IgD-negative memory B cell (primary cell): Measurements from ENCODE around the gene STRBP. TPM values are rescaled to one million over a fixed set of nuclear protein-coding genes. Genes with fewer than 3 reads are reported as not detected.
"Not testable (repeated sequence)": the region's sequence is repeated elsewhere in the genome, so short reads cannot be mapped to it uniquely, and the experiment has no call there.

Source experiments
- H3K27ac Mint-ChIP-seq, 3 donors: one replicate each; pipeline ENCODE4 v1.8.0; 2020 to 2022; ENCODE audit warnings: mild to moderate bottlenecking in 3 of 3, mixed read lengths in 3 of 3, moderate library complexity in 1 of 3
- H3K27me3 Mint-ChIP-seq: one replicate; pipeline ENCODE4 v1.8.0; 2021; ENCODE audit warnings: mixed read lengths
- H3K36me3 Mint-ChIP-seq: one replicate; pipeline ENCODE4 v1.8.0; 2020; ENCODE audit warnings: mild to moderate bottlenecking, mixed read lengths
- H3K4me1 Mint-ChIP-seq, 3 donors: one replicate each; pipeline ENCODE4 v1.8.0; 2020 to 2022; ENCODE audit warnings: mixed read lengths in 3 of 3, mild to moderate bottlenecking in 1 of 3
- H3K4me3 Mint-ChIP-seq, 4 donors: one replicate each; pipeline ENCODE4 v1.8.0; 2020 to 2022; ENCODE audit warnings: mild to moderate bottlenecking in 4 of 4, mixed read lengths in 4 of 4, moderate library complexity in 3 of 4
- H3K9me3 Mint-ChIP-seq, 3 donors: one replicate each; pipeline ENCODE4 v1.8.0; 2020 to 2021; ENCODE audit warnings: mixed read lengths in 3 of 3, mild to moderate bottlenecking in 1 of 3
- polyA plus RNA-seq: library from polyadenylated mRNA; unstranded; fragments of 300-500 nt; fragmentation: Illumina TruSeq; gene quantifications from one replicate; pipeline ENCODE4 v1.2.3, GENCODE V29; 2021

STRBP gene
- polyA plus RNA-seq, 1 donor from 2014 or later, result 78.0 TPM

DNA sequence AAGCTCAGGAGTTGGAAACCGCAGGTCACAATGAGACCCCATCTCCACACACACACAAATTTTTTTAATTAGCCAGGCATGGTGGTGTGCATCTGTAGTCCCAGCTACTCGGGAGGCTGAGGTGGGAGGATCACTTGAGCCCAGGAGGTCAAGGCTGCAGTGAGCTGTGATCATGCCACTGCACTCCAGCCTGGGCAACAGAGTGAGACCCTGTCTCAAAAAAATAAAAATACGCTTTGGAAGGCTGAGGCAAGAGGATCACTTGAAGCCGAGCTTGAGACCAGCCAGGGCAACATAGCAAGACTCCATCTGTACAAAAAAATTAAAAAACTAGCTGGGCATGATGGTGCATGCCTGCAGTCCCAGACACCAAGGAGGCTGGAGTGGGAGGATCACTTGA, 19.2 kb downstream of the STRBP start:
- H3K27me3 Mint-ChIP-seq, H3K36me3 Mint-ChIP-seq, H3K9me3 Mint-ChIP-seq, H3K27ac Mint-ChIP-seq, H3K4me3 Mint-ChIP-seq: not testable (repeated sequence)
- H3K4me1 Mint-ChIP-seq, result peaks cover 48 to 53% (median 49%) of the 10 kb centered on the region in 3 donors

GRCh38 chr9:123248630-123249029, 19.8 kb downstream of the STRBP start:
- peaks cover 6% of the 10 kb centered on the region for H3K36me3 Mint-ChIP-seq
- peaks cover 48 to 54% (median 52%) of the 10 kb centered on the region in 3 donors for H3K4me1 Mint-ChIP-seq
- no peak overlapping the region for H3K4me3 Mint-ChIP-seq

GRCh38 chr9:123246534-123246933, 21.9 kb downstream of the STRBP start:
- Mint-ChIP-seq H3K27me3 (no peaks in the 10 kb centered on the region), H3K27ac (no peak overlapping the region), H3K36me3 (peaks cover 11% of the 10 kb centered on the region), H3K4me1 (peaks cover 41 to 45% (median 44%) of the 10 kb centered on the region in 3 donors), H3K9me3 (no peaks in the 10 kb centered on the region), H3K4me3 (no peak overlapping the region)

More at GRCh38 chr9:123248630-123249029, 19.8 kb downstream of the STRBP start:
- Mint-ChIP-seq H3K9me3 (no peaks in the 10 kb centered on the region), H3K27me3 (no peaks in the 10 kb centered on the region), H3K27ac (no peak overlapping the region)

GRCh38 chr9:123239726-123240125, 28.7 kb downstream of the STRBP start:
- Mint-ChIP-seq H3K4me1 (peaks cover 60 to 72% (median 66%) of the 10 kb centered on the region in 3 donors), H3K27ac (peak overlapping the region in 1 of 3 donors; percentile 47), H3K27me3 (no peaks in the 10 kb centered on the region), H3K36me3 (peaks cover 8% of the 10 kb centered on the region), H3K9me3 (no peaks in the 10 kb centered on the region), H3K4me3 (peak overlapping the region in 1 of 4 donors; percentile 15)

- Mint-ChIP-seq H3K27me3 (no peaks in the 10 kb centered on the region), H3K4me1 (peaks cover 58 to 68% (median 60%) of the 10 kb centered on the region in 3 donors), H3K9me3 (no peaks in the 10 kb centered on the region), H3K36me3 (peaks cover 8% of the 10 kb centered on the region), H3K4me3 (peak overlapping the region in 3 of 4 donors; percentile 47 to 66 (median 60)), H3K27ac (peak overlapping the region in 2 of 3 donors; percentile 61 to 70)
Measured at GRCh38 chr9:123238365-123238764, 30.0 kb downstream of the STRBP start.

GRCh38 chr9:123237220-123237619, 31.2 kb downstream of the STRBP start:
- peaks cover 62 to 74% (median 65%) of the 10 kb centered on the region in 3 donors for H3K4me1 Mint-ChIP-seq
- no peaks in the 10 kb centered on the region for H3K9me3 Mint-ChIP-seq
- H3K27ac Mint-ChIP-seq, result peak overlapping the region in 2 of 3 donors; percentile 61 to 70
- H3K4me3 Mint-ChIP-seq, result peak overlapping the region in 3 of 4 donors; percentile 20 to 52 (median 47)
- no peaks in the 10 kb centered on the region for H3K27me3 Mint-ChIP-seq
- H3K36me3 Mint-ChIP-seq, result peaks cover 8% of the 10 kb centered on the region

- no peaks in the 10 kb centered on the region for H3K27me3 Mint-ChIP-seq
- H3K36me3 Mint-ChIP-seq, result peaks cover 2% of the 10 kb centered on the region
- no peaks in the 10 kb centered on the region for H3K9me3 Mint-ChIP-seq
- H3K4me3 Mint-ChIP-seq, result peak overlapping the region; percentile 58 to 93 (median 71)
- H3K4me1 Mint-ChIP-seq, result peaks cover 65 to 74% (median 71%) of the 10 kb centered on the region in 3 donors
- H3K27ac Mint-ChIP-seq, result peak overlapping the region; percentile 91 to 92 (median 91)
Measured at GRCh38 chr9:123235448-123235847, 32.9 kb downstream of the STRBP start.

GRCh38 chr9:123234853-123235252, 33.5 kb downstream of the STRBP start:
- Mint-ChIP-seq H3K27me3 (no peaks in the 10 kb centered on the region), H3K36me3 (peaks cover 2% of the 10 kb centered on the region), H3K4me1 (peaks cover 59 to 68% (median 67%) of the 10 kb centered on the region in 3 donors), H3K4me3 (peak overlapping the region; percentile 58 to 93 (median 71)), H3K9me3 (no peaks in the 10 kb centered on the region), H3K27ac (peak overlapping the region; percentile 91 to 92 (median 91))

DNA sequence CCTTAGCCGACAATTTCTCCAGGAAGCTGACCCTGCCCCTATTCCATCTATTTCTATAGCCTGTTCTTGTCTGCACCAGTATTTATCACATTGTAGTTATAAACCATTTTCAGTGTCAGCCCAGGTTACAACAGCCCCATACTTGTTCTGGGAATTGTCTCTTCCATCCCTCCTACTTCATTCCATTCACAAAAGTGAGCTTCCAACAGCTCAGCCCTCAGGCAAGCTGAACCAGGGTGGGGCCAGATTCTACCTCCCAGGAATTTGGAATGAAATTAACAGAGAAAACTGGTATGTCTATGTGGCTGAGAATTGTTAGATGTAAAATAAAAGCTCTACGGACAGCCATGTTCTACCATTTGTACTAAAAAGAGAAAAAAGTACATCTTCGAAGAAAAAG, 36.1 kb downstream of the STRBP start:
- peak overlapping the region; percentile 41 to 91 (median 74) for H3K27ac Mint-ChIP-seq
- H3K4me3 Mint-ChIP-seq, result peak overlapping the region in 1 of 4 donors; percentile 39
- H3K4me1 Mint-ChIP-seq, result peaks cover 39 to 49% (median 47%) of the 10 kb centered on the region in 3 donors
- no peaks in the 10 kb centered on the region for H3K9me3 Mint-ChIP-seq
- peaks cover 2% of the 10 kb centered on the region for H3K36me3 Mint-ChIP-seq
- no peaks in the 10 kb centered on the region for H3K27me3 Mint-ChIP-seq

DNA sequence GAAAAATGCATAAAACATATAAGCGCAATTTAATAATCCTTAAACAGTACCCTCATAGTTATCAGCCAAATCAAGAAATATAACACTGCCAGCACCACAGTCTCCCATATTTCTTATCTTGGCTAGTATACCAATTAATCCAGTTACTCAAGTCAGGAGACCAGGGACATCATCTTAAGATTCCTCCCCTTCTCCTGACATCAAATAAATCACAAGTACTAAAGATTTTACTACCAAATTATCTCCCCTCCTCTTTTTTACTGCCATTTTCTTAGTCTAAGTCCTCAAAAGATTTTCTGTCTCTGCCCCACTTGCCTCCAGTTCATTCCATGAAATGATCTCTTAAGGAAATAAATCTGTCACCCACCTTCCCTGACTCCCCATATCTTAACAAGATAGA, 37.0 kb downstream of the STRBP start:
- H3K36me3 Mint-ChIP-seq, result peaks cover 2% of the 10 kb centered on the region
- peak overlapping the region in 1 of 4 donors; percentile 8 for H3K4me3 Mint-ChIP-seq
- no peaks in the 10 kb centered on the region for H3K27me3 Mint-ChIP-seq
- peak overlapping the region in 2 of 3 donors; percentile 12 to 35 for H3K27ac Mint-ChIP-seq
- H3K4me1 Mint-ChIP-seq, result peaks cover 40 to 47% (median 46%) of the 10 kb centered on the region in 3 donors
- no peaks in the 10 kb centered on the region for H3K9me3 Mint-ChIP-seq

GRCh38 chr9:123228967-123229366, 39.4 kb downstream of the STRBP start:
- H3K36me3 Mint-ChIP-seq, result peaks cover 2% of the 10 kb centered on the region
- H3K4me3 Mint-ChIP-seq, result no peak overlapping the region
- peaks cover 41 to 56% (median 50%) of the 10 kb centered on the region in 3 donors for H3K4me1 Mint-ChIP-seq

DNA sequence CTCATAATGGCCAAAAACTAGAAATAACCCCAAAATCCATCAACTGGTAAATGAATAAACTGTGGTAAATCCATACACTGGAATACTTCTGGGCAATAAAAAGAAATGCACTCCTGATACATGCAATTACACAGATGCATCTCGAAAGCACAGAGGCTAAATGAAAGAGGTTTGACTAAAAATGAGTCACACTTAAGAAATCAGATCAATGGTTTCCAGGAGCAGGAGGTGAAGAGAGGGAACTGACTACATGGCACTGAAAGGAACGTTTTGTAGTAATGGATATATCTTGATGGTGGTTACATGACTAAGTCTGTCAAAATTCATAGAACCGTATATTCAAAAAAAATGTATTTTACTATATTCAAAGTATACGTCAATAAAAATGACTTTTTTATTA, 42.4 kb downstream of the STRBP start:
- peaks cover 3% of the 10 kb centered on the region for H3K36me3 Mint-ChIP-seq
- H3K4me1 Mint-ChIP-seq, result peaks cover 37 to 46% (median 40%) of the 10 kb centered on the region in 3 donors
- H3K9me3 Mint-ChIP-seq, result no peaks in the 10 kb centered on the region
- H3K4me3 Mint-ChIP-seq, result peak overlapping the region in 1 of 4 donors; percentile 74
- H3K27ac Mint-ChIP-seq, result peak overlapping the region; percentile 52 to 72 (median 60)
- H3K27me3 Mint-ChIP-seq, result no peaks in the 10 kb centered on the region

More at GRCh38 chr9:123228967-123229366, 39.4 kb downstream of the STRBP start:
- H3K9me3 Mint-ChIP-seq, result no peaks in the 10 kb centered on the region
- H3K27me3 Mint-ChIP-seq, result no peaks in the 10 kb centered on the region
- no peak overlapping the region for H3K27ac Mint-ChIP-seq

GRCh38 chr9:123225374-123225813, 43.0 kb downstream of the STRBP start:
- no peaks in the 10 kb centered on the region for H3K9me3 Mint-ChIP-seq
- H3K36me3 Mint-ChIP-seq, result peaks cover 3% of the 10 kb centered on the region
- H3K4me3 Mint-ChIP-seq, result peak overlapping the region in 3 of 4 donors; percentile 23 to 74 (median 24)
- no peaks in the 10 kb centered on the region for H3K27me3 Mint-ChIP-seq
- peak overlapping the region; percentile 52 to 87 (median 72) for H3K27ac Mint-ChIP-seq
- H3K4me1 Mint-ChIP-seq, result peaks cover 33 to 44% (median 42%) of the 10 kb centered on the region in 3 donors

DNA sequence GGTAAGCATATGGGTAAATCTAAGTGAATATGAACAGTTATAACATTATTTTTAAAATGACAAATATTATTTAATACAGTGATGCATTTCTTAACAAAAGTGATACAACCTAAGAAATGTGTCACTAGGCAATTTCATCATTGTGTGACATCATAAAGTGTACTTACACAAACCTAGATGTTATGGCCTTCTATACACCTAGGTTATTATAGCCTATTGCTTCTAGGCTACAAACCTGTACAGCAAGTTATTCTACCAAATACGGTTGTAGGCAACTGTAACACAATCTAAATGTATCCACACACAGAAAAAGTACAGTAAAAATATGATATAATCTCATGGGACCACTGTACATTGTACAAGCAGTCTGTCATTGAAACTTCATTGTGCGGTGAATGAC, 48.3 kb downstream of the STRBP start:
- Mint-ChIP-seq H3K27me3 (no peaks in the 10 kb centered on the region), H3K36me3 (peaks cover 3% of the 10 kb centered on the region), H3K4me3 (no peak overlapping the region), H3K4me1 (peaks cover 44 to 70% (median 61%) of the 10 kb centered on the region in 3 donors), H3K27ac (no peak overlapping the region), H3K9me3 (no peaks in the 10 kb centered on the region)

- peaks cover 3% of the 10 kb centered on the region for H3K36me3 Mint-ChIP-seq
- H3K4me1 Mint-ChIP-seq, result peaks cover 37 to 62% (median 52%) of the 10 kb centered on the region in 3 donors
Measured at GRCh38 chr9:123218831-123219230, 49.6 kb downstream of the STRBP start.

More at GRCh38 chr9:123218831-123219230, 49.6 kb downstream of the STRBP start:
- Mint-ChIP-seq H3K27me3 (no peaks in the 10 kb centered on the region), H3K9me3 (no peaks in the 10 kb centered on the region), H3K27ac (peak overlapping the region in 2 of 3 donors; percentile 10 to 47), H3K4me3 (peak overlapping the region in 1 of 4 donors; percentile 67)
